Measurements from ENCODE around the gene DVL2.

Gene DVL2

DNA sequence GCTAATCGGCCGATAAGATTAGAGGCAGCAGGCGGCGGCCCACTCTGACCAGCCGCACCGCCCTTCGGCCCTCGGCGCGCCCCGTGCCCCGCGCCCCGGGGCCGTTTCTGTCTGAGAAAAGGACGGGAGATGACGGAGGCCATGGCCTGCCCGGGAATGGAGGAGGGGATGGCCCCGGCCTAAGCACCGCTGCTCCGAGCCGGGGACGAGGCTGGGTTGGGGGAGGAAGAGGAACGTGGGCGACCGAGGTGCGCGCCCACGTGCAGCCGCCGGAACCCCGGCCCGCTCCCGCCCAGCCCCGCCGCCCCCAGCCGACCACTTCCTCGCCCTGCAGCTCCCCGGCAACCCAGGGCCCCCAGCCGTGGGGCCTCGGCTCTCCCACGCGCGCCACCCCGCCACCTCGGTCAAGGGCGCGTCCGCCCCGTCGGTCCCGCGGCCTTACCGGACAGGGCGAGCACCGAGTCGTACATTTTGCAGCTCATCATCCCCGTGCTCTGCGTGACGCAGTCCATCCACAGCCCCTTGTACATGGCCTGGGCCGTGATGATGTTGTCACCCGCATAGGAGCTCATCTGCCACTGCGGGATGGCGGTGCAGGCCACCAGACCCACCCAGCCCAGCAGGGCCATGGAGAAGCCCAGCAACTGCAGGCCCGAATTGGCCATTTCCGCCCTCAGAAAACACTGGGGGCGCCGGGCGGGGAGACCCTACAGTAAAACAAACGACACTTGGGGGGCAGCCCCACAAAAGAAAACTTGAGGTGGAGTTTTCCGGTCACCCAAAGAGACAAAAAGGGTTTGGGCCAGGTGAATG lies 27.3 kb upstream of the DVL2 start:
- no peaks in the 10 kb centered on the region for H3K9me3 Mint-ChIP-seq
- H3K27me3 Mint-ChIP-seq = peaks cover 16% of the 10 kb centered on the region
- H3K36me3 Mint-ChIP-seq (ENCODE audit: low read depth) = peaks cover 20% of the 10 kb centered on the region
- H3K4me1 Mint-ChIP-seq (ENCODE audit: low read depth) = peaks cover 36% of the 10 kb centered on the region
- peak overlapping the region; percentile 71 for H3K27ac Mint-ChIP-seq
- H3K4me3 Mint-ChIP-seq = peak overlapping the region; percentile 65

DNA sequence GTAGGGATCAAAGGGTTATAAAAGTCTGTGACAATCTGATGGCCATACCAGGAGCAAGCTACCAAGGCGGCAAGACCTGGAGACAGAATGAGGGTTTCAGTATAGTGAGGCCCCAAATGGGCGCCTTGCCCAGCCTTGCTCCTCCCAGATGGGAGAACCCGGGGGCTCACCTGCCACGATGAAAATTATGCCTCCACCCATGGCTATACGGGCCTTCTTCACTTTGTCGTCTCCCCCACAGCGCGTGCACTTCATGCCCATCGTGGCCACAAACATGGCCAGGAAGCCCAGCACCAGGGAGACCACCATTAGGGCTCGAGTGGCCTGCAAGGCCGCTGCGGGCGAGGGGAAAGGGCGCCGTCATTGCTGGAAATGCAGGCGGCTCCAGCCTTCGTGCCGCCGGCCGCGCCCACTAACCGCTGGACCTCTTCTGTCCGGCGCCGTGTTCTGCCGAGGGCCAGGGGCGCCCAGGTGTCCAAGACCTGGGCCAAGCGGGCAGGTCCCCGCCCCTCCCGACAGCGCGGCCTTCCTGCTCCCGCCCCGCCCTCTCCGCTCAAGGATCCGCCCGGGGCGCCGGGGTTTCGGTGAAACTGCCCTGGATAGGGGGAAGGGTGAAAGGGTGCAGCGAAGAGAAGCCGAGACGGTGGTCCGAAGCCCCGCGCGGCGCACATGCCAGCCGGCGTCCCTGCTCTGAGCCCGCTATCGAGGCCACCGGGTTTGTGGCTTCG lies 26.5 kb upstream of the DVL2 start:
- Mint-ChIP-seq H3K4me3 (peak overlapping the region; percentile 41), H3K36me3 (ENCODE audit: low read depth) (peaks cover 24% of the 10 kb centered on the region), H3K9me3 (no peaks in the 10 kb centered on the region), H3K4me1 (ENCODE audit: low read depth) (peaks cover 41% of the 10 kb centered on the region), H3K27me3 (peaks cover 16% of the 10 kb centered on the region), H3K27ac (no peak overlapping the region)

DNA sequence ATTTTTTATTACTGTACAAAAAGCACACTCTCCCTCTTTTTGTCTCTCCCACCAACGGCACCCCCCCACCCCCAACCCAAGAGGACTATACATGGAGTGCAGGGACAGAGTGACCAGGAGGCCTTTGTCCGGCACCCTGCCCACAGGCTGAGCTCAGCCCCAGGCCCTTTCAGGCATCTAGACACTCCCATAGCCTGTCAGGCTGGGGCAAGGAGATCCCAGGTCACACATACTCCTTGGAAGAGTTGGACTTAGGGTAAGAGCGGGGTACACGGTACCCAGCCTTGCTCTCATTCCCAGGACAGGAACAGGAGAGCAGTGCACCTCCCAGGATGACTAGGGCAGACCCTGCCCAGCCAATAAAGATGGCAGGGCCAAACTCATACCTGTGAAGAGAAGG lies 25.8 kb upstream of the DVL2 start:
- no peaks in the 10 kb centered on the region for H3K9me3 Mint-ChIP-seq
- H3K27me3 Mint-ChIP-seq = peaks cover 16% of the 10 kb centered on the region
- no peak overlapping the region for H3K4me3 Mint-ChIP-seq
- peaks cover 24% of the 10 kb centered on the region for H3K36me3 Mint-ChIP-seq (ENCODE audit: low read depth)
- H3K27ac Mint-ChIP-seq = no peak overlapping the region
- H3K4me1 Mint-ChIP-seq (ENCODE audit: low read depth) = peaks cover 41% of the 10 kb centered on the region

DNA sequence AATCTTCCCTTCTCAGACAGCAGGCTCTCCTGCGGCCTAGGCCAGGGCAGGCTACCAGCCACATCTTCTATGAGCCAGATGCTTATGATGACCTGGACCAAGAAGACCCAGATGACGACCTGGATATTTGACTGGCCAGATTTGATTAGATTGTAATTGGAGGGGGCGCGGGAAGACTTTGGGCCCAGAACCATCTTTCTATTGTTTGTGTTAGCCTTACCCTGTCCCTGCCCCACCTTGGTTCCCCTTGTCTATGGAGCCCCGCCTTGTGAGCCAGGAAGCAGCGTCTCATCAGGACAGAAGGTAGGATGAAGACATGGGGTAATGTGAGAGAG lies 25.2 kb upstream of the DVL2 start:
- H3K27me3 Mint-ChIP-seq = peaks cover 16% of the 10 kb centered on the region

DNA sequence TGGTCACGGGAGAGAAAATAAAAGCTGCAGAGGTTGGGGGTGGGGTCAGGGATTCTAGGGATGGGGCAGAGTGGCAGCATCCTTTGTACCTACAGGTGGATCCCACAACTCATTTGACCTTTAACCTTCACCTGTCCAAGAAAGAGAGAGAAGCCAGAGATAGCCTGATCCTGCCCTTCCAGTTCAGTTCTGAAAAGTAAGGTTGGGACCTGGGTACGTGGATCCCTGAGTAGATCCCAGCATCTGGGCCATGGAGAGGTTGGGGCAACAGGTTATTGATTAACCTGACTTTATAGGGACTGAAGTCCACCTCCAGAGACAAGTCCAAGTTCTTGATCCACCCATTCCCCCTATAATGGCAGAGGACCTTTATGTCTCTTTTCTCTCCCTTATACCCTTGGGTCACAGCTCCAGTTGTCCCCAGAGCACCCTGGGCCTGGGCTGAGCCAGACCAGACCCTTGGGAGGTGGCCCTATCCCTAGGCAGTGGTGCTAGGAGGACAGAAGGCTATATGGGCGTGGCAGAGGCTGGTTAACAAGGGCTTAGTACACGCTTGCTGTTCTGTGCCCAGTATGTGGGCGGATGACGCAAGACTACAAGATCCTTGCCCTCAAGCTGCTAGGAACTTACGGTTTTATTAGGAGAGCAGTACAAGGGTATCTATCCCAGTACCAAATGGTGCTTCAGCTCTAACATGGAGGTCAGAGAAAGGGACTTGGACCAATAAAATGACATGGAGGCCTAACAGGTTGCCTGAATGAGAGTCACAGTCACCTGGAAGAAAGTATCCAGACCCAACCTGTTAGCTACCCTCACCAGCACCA lies 24.6 kb upstream of the DVL2 start:
- Mint-ChIP-seq H3K36me3 (ENCODE audit: low read depth) (peaks cover 36% of the 10 kb centered on the region), H3K27me3 (peaks cover 14% of the 10 kb centered on the region)

More for the DNA sequence above, 25.2 kb upstream of the DVL2 start:
- Mint-ChIP-seq H3K9me3 (no peaks in the 10 kb centered on the region), H3K27ac (no peak overlapping the region), H3K4me1 (ENCODE audit: low read depth) (peaks cover 46% of the 10 kb centered on the region), H3K4me3 (no peak overlapping the region), H3K36me3 (ENCODE audit: low read depth) (peaks cover 30% of the 10 kb centered on the region)

GRCh38 chr17:7256766-7257456 lies 22.6 kb upstream of the DVL2 start:
- Mint-ChIP-seq H3K36me3 (ENCODE audit: low read depth) (peaks cover 45% of the 10 kb centered on the region), H3K4me1 (ENCODE audit: low read depth) (peaks cover 47% of the 10 kb centered on the region), H3K27ac (no peak overlapping the region), H3K27me3 (no peaks in the 10 kb centered on the region), H3K4me3 (no peak overlapping the region), H3K9me3 (no peaks in the 10 kb centered on the region)

More for the DNA sequence above, 24.6 kb upstream of the DVL2 start:
- Mint-ChIP-seq H3K4me1 (ENCODE audit: low read depth) (peaks cover 46% of the 10 kb centered on the region), H3K4me3 (no peak overlapping the region), H3K27ac (no peak overlapping the region), H3K9me3 (no peaks in the 10 kb centered on the region)

- no peaks in the 10 kb centered on the region for H3K27me3 Mint-ChIP-seq
These were observed 20.2 kb upstream of the DVL2 start for GRCh38 chr17:7254511-7254910.

DNA sequence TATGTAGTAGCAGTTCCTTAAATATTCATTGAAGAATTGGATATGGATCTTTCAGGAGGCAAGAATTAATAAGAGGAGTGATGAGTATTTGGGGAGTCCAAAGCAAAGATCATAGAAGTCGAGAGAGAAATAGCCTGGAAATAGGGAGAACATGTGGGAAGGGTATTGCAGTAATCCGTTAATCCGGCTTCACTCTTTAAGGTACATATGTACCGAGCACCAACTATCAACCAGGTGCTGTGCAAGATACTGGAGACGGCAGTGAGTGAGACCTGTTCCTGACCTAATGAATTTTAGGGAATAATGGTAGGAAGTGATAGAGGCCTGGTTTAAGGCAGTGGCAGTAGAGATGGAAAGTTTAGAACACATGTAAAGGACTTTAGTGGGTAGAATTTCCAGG lies 18.8 kb upstream of the DVL2 start:
- H3K9me3 Mint-ChIP-seq = no peaks in the 10 kb centered on the region
- no peaks in the 10 kb centered on the region for H3K27me3 Mint-ChIP-seq
- peaks cover 37% of the 10 kb centered on the region for H3K36me3 Mint-ChIP-seq (ENCODE audit: low read depth)
- H3K4me3 Mint-ChIP-seq = peak overlapping the region; percentile 94
- H3K27ac Mint-ChIP-seq = peak overlapping the region; percentile 99
- peaks cover 60% of the 10 kb centered on the region for H3K4me1 Mint-ChIP-seq (ENCODE audit: low read depth)

More at GRCh38 chr17:7254511-7254910, 20.2 kb upstream of the DVL2 start:
- H3K36me3 Mint-ChIP-seq (ENCODE audit: low read depth) = peaks cover 43% of the 10 kb centered on the region
- H3K27ac Mint-ChIP-seq = peak overlapping the region; percentile 13
- no peaks in the 10 kb centered on the region for H3K9me3 Mint-ChIP-seq
- peaks cover 49% of the 10 kb centered on the region for H3K4me1 Mint-ChIP-seq (ENCODE audit: low read depth)
- H3K4me3 Mint-ChIP-seq = no peak overlapping the region

- Mint-ChIP-seq H3K4me1 (ENCODE audit: low read depth) (peaks cover 64% of the 10 kb centered on the region), H3K27ac (peak within 1 kb of the TSS; percentile 99), H3K4me3 (peak within 1 kb of the TSS; percentile 94), H3K36me3 (ENCODE audit: low read depth) (peaks cover 40% of the 10 kb centered on the region), H3K27me3 (no peaks in the 10 kb centered on the region), H3K9me3 (no peaks in the 10 kb centered on the region)
These were observed 18.1 kb upstream of the DVL2 start, which contains the start of gene ELP5 for GRCh38 chr17:7252176-7253043. Gene ELP5 (plus strand): TSS chr17:7252215. CDS start chr17:7252551, 336 bp downstream.

DNA sequence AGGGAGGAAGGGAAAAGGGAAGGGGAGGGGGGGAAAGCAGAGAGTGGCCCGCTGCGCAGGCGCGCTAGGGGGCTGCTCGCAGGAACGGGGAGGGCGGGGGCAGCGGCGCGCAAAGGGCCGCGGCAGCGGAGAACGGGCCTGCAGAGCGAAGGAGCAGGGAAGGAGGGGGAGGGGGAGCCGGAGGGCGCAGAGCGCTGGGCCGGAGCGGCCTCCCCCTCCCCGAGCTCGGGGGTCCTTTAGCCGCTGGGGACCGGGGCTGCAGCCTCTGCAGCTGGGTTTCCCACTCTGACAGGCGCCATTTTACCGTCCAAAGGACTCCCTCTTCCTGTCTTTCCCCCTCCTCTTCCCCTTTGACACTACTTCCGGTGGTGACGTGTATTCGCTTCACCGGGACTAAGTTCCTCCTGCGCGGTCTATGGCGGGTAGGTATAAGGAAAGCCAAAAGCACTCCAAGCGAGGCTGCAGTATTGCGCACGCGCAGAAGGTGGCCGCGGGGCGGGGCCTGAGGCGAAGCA lies 17.4 kb upstream of the DVL2 start, which contains the start of gene CTDNEP1:
Gene CTDNEP1, minus strand, starts transcription at position 74 of the 515 bp plus-strand sequence. CDS start 438 bp downstream, outside the sequence.
- H3K4me3 Mint-ChIP-seq = peak within 1 kb of the TSS; percentile 94
- peak within 1 kb of the TSS; percentile 99 for H3K27ac Mint-ChIP-seq
- no peaks in the 10 kb centered on the region for H3K27me3 Mint-ChIP-seq
- H3K4me1 Mint-ChIP-seq (ENCODE audit: low read depth) = peaks cover 62% of the 10 kb centered on the region
- peaks cover 34% of the 10 kb centered on the region for H3K36me3 Mint-ChIP-seq (ENCODE audit: low read depth)
- no peaks in the 10 kb centered on the region for H3K9me3 Mint-ChIP-seq

- H3K27ac Mint-ChIP-seq = peak overlapping the region; percentile 99
- H3K4me1 Mint-ChIP-seq (ENCODE audit: low read depth) = peaks cover 57% of the 10 kb centered on the region
These were observed 16.6 kb upstream of the DVL2 start for GRCh38 chr17:7250695-7251627.

GRCh38 chr17:7249830-7250229 lies 15.5 kb upstream of the DVL2 start:
- peak overlapping the region; percentile 94 for H3K4me3 Mint-ChIP-seq
- peaks cover 37% of the 10 kb centered on the region for H3K36me3 Mint-ChIP-seq (ENCODE audit: low read depth)
- H3K9me3 Mint-ChIP-seq = no peaks in the 10 kb centered on the region

More at GRCh38 chr17:7250695-7251627, 16.6 kb upstream of the DVL2 start:
- Mint-ChIP-seq H3K27me3 (no peaks in the 10 kb centered on the region), H3K4me3 (peak overlapping the region; percentile 94), H3K9me3 (no peaks in the 10 kb centered on the region), H3K36me3 (ENCODE audit: low read depth) (peaks cover 36% of the 10 kb centered on the region)

More at GRCh38 chr17:7249830-7250229, 15.5 kb upstream of the DVL2 start:
- peak overlapping the region; percentile 93 for H3K27ac Mint-ChIP-seq
- peaks cover 55% of the 10 kb centered on the region for H3K4me1 Mint-ChIP-seq (ENCODE audit: low read depth)
- H3K27me3 Mint-ChIP-seq = no peaks in the 10 kb centered on the region

All from stimulated activated naive CD8-positive, alpha-beta T cell treated with anti-CD3 and anti-CD28 coated beads, Interleukin-15, Interleukin-2, amounts not matched to agents 100 ng/mL and 50 ng/mL, for 24 hours (primary cell).